NOMO-1 treated with dmso at 0.1 percent for 144 hours (cell line): ENCODE results near the gene HERPUD1.
A peak's percentile ranks its signal among the peaks of the same experiment; 100 is the strongest.

Experiments
- DNase-seq: peaks from one replicate; lab custom pipeline; 2025; ENCODE audit not compliant: unreplicated experiment; lab: John Stamatoyannopoulos, UW

The HERPUD1 gene

GRCh38 chr16:56910654-56911539 lies 21.0 kb upstream of the HERPUD1 start:
- DNase-seq = peak; percentile 41

- peak; percentile 38 for DNase-seq
Measured at GRCh38 chr16:56911771-56912571, 20.0 kb upstream of the HERPUD1 start.

GRCh38 chr16:56912746-56913708 lies 18.9 kb upstream of the HERPUD1 start:
- DNase-seq = no peak

GRCh38 chr16:56914896-56915295 lies 17.0 kb upstream of the HERPUD1 start:
- DNase-seq = no peak

- no peak for DNase-seq
Measured at GRCh38 chr16:56915336-56916119, 16.4 kb upstream of the HERPUD1 start.

GRCh38 chr16:56916571-56917403 lies 15.2 kb upstream of the HERPUD1 start:
- peak; percentile 21 for DNase-seq

GRCh38 chr16:56918467-56919012 lies 13.4 kb upstream of the HERPUD1 start:
- no peak for DNase-seq

- no peak for DNase-seq
Measured at GRCh38 chr16:56919099-56919800, 12.7 kb upstream of the HERPUD1 start.

- DNase-seq = no peak
Measured at GRCh38 chr16:56921571-56921970, 10.4 kb upstream of the HERPUD1 start.

- no peak for DNase-seq
Measured at GRCh38 chr16:56923481-56924091, 8.4 kb upstream of the HERPUD1 start.

GRCh38 chr16:56927471-56927870 lies 4.5 kb upstream of the HERPUD1 start:
- DNase-seq = no peak

GRCh38 chr16:56929639-56930038 lies 2.3 kb upstream of the HERPUD1 start:
- no peak for DNase-seq

GRCh38 chr16:56930486-56931270 lies 1.3 kb upstream of the HERPUD1 start:
- DNase-seq = no peak

- no peak for DNase-seq
Measured at GRCh38 chr16:56931271-56931891, 561 bp upstream of the HERPUD1 start.

- peak; percentile 64 for DNase-seq
Measured at GRCh38 chr16:56932721-56933619, 1.0 kb downstream of the HERPUD1 start.
